Transverse colon (tissue), 4 donors: ENCODE measurements around the gene GRM4. TPM values are rescaled to one million over a fixed set of nuclear protein-coding genes. Genes with fewer than 3 reads are reported as not detected.
"Not testable (repeated sequence)": the region's sequence is repeated elsewhere in the genome, so short reads cannot be mapped to it uniquely, and the experiment has no call there.

Experiments
- DNase-seq: peaks from one replicate; pipeline ENCODE4 v3.0.0-alpha.2; 2019
- H3K27ac ChIP-seq, 4 donors: fragments of 200-600 bp; sonication (generic); 2 replicates each; pipeline ENCODE4 v1.5.1; 2016 to 2018; ENCODE audit warnings: inconsistent platforms in 4 of 4
- H3K27me3 ChIP-seq: fragments of 200-600 bp; sonication (generic); 2 replicates; pipeline ENCODE4 v1.5.1; 2017; ENCODE audit warnings: inconsistent platforms
- H3K36me3 ChIP-seq, 4 donors: fragments of 200-600 bp; sonication (generic); 2 replicates each; pipeline ENCODE4 v1.5.1; 2017 to 2019; ENCODE audit warnings: inconsistent platforms in 4 of 4
- H3K4me1 ChIP-seq, 4 donors: fragments of 200-600 bp; sonication (generic); 2 replicates each; pipeline ENCODE4 v1.5.1; 2017 to 2020; ENCODE audit warnings: inconsistent platforms in 4 of 4
- H3K4me3 ChIP-seq, 4 donors: fragments of 200-600 bp; sonication (generic); 1 replicate in 1 of 4; 2 replicates in 3 of 4; pipeline versions ENCODE4 v1.5.1 to v1.6.1; 2017 to 2019; ENCODE audit warnings: inconsistent platforms in 4 of 4
- H3K9me3 ChIP-seq, 2 donors: fragments of 200-600 bp; sonication (generic); 2 replicates each; pipeline ENCODE4 v1.5.1; 2017 to 2019; ENCODE audit warnings: inconsistent platforms in 2 of 2
- EP300 ChIP-seq: sonication (generic); formaldehyde crosslinking; IDR thresholded peaks from one replicate; pipeline ENCODE4 v1.6.1; 2017; ENCODE audit warnings: antibody characterized with exemption, low read depth
- POLR2A ChIP-seq: fragments of 450-650 bp; IDR thresholded peaks from one replicate; pipeline ENCODE4 v1.6.1; 2016; ENCODE audit warnings: antibody characterized with exemption, mild to moderate bottlenecking, moderate library complexity
- POLR2AphosphoS5 ChIP-seq, 3 donors: sonication (generic); formaldehyde crosslinking; IDR thresholded peaks; one replicate each; pipeline ENCODE4 v1.6.1; 2016; ENCODE audit warnings: antibody characterized with exemption in 3 of 3
- WGBS, 2 donors: methylation state at CpG; one replicate each; pipeline ENCODE4 v1.1.5; 2018; ENCODE audit warnings: low coverage in 1 of 2; 5-methylcytosine and 5-hydroxymethylcytosine counted together
- in situ Hi-C, 4 donors: fragments of 200-750 bp; cut with MboI; loops; one replicate each; pipeline versions ENCODE4 v1.15.0 to v1.15.1; 2017; ENCODE audit warnings: low sequenced_read_pairs in 3 of 4, low pct_ligation_motif_present in 1 of 4, low pct_unique_long_range_greater_than_20kb in 1 of 4
- intact Hi-C: fragments of 100-400 bp; cut with DNase I; formaldehyde crosslinking; loops from one replicate; pipeline ENCODE4 v1.15.1; 2023; ENCODE audit warnings: low total_unique reads
- total RNA-seq, 4 donors: library from RNA; depleted of rRNA; stranded (reverse); fragments of >200 nt; gene quantifications; one replicate each; pipeline ENCODE4 v1.1.0, GENCODE V29; 2016
- TF ChIP-seq, protein P1 (sequence below), 5 experiments: fragments of 200-600 bp in 3 of 5; fragments of 450-650 bp in 2 of 5; sonication (generic) in 3 of 5; IDR thresholded peaks; 1 replicate in 2 of 5; 2 replicates in 3 of 5; pipeline ENCODE4 v1.5.1; 2016 to 2017; ENCODE audit warnings: antibody characterized with exemption in 5 of 5, inconsistent platforms in 3 of 5, mild to moderate bottlenecking in 2 of 5, moderate library complexity in 1 of 5

Gene GRM4
- total RNA-seq, 4 donors from 2014 or later = not detected

DNA sequence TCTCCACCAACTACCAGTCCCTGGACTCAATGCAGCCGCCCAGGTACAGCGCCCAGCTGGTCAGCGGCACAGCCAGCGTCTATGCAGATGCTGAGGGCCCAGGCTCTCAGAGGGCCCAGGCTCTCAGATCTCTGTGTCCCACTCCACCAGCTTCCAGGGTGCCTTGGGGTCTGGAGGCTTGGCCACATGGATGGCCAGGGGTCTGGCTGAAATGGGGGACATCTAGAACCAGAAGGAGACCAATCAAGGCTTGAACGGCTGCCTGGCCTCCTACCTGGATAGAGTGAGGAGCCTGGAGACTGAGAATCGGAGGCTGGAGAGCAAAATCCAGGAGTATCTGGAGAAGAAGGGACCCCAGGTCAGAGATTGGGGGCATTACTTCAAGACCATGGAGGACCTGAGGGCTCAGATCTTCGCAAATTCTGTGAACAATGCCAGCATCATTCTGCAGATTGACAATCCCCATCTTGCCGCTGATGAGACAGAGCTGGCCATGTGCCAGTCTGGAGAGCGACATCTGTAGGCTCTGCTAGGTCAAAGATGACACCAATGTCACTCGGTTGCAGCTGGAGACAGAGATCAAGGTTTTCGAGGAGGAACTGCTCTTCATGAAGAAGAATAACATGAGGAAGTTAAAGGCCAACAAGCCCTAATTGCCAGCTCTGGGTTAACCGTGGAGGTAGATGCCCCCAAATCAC, 44.1 kb upstream of the GRM4 start:
- Histone ChIP-seq H3K9me3 (no peaks in the 10 kb centered on the region), H3K27ac (no peak overlapping the region), H3K4me1 (no peaks in the 10 kb centered on the region), H3K4me3 (no peak overlapping the region), H3K36me3 (no peaks in the 10 kb centered on the region), H3K27me3 (no peaks in the 10 kb centered on the region)
- TF ChIP-seq EP300 (no peak), POLR2AphosphoS5 (IDR thresholded peaks at IDR 0.05) (no peak), POLR2A (no peak)
- TF ChIP-seq, protein P1, sequence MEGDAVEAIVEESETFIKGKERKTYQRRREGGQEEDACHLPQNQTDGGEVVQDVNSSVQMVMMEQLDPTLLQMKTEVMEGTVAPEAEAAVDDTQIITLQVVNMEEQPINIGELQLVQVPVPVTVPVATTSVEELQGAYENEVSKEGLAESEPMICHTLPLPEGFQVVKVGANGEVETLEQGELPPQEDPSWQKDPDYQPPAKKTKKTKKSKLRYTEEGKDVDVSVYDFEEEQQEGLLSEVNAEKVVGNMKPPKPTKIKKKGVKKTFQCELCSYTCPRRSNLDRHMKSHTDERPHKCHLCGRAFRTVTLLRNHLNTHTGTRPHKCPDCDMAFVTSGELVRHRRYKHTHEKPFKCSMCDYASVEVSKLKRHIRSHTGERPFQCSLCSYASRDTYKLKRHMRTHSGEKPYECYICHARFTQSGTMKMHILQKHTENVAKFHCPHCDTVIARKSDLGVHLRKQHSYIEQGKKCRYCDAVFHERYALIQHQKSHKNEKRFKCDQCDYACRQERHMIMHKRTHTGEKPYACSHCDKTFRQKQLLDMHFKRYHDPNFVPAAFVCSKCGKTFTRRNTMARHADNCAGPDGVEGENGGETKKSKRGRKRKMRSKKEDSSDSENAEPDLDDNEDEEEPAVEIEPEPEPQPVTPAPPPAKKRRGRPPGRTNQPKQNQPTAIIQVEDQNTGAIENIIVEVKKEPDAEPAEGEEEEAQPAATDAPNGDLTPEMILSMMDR (IDR thresholded peaks at IDR 0.05) = no peak
- 89% methylated on average over 12 of the region's 12 CpGs; no CpG with 5 or more reads in 1 of the 2 donors for WGBS, 2 donors
- in situ Hi-C loops = loop anchor here (10.0 to 25.0 kb wide), 2 partner anchors 225 to 422 kb away; no protein-coding TSS in a partner anchor
- DNase-seq = peak; percentile 34
- intact Hi-C loops = loop anchor here (10.0 kb wide), 1 partner anchor 225 kb away; no protein-coding TSS in a partner anchor

DNA sequence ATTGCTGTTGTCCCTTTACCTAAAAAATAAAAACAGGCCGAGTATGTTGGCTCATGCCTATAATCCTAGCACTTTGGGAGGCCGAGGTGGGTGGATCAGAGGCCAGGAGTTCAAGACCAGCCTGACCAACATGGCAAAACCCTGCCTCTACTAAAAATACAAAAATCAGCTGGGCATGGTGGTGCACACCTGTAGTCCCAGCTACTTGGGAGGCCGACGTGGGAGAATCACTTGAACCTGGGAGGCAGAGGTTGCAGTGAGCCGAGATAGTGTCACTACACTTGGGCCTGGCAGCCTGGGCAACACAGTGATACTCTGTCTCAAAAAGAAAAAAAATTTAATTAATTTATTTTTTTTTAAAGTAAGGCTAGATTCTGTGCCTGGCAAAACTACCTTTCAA, 38.8 kb upstream of the GRM4 start:
- DNase-seq, H3K36me3 ChIP-seq, intact Hi-C loops, H3K9me3 ChIP-seq, H3K27me3 ChIP-seq, H3K4me3 ChIP-seq, H3K4me1 ChIP-seq, H3K27ac ChIP-seq: not testable (repeated sequence)
- in situ Hi-C loops = loop anchor here (25.0 kb wide), 1 partner anchor 428 kb away; no protein-coding TSS in a partner anchor
- whole genome bisulfite sequencing, 2 donors = 90 to 91% methylated on average over 1 to 5 of the region's 5 CpGs

DNA sequence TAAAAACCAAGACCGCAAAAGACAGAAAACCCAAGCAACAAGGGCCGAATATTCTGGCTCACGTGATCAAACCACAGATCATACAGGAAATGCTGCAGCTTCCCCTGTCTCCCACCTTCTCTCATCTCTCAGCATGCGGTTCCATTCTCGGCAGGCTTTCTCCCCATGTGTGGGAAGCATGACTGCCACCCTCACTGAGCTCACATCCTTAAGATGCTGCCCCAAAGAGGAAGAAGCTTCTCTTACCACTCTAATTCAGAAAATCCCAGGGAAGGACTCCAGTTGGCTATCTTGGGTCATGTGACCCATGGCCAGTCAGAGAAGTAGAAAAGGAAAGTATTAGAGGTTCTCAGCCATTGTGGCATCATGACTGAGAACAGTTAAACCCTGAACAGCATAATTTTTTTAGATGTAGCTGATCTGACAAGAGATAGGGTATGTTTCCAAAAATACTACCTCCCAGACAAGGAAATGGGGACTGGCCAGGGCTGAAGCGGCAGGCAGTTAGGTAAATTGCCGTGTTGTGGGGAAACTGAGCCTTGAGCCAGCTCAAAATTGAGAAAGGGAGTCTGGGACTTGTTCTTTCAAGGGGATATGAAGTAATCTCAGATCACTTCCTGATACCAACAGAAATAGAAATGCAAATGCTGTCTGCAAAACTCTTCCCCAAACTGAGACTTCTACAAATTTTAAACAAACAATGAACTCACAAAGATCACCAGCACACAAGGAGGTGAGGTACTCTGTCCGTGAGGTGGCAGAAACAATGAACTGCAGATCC, 37.1 kb upstream of the GRM4 start:
- Histone ChIP-seq H3K27me3 (no peaks in the 10 kb centered on the region), H3K4me1 (no peaks in the 10 kb centered on the region), H3K27ac (peak overlapping the region in 2 of 4 donors; percentile 3 to 5), H3K9me3 (no peaks in the 10 kb centered on the region), H3K36me3 (no peaks in the 10 kb centered on the region), H3K4me3 (no peak overlapping the region)
- 69 to 71% methylated on average over 5 to 8 of the region's 8 CpGs for WGBS, 2 donors
- intact Hi-C loops = no loop called here
- TF ChIP-seq POLR2AphosphoS5 (IDR thresholded peaks at IDR 0.05) (no peak), POLR2A (no peak), EP300 (no peak)
- TF ChIP-seq, protein P1 (IDR thresholded peaks at IDR 0.05) = no peak
- in situ Hi-C loops = loop anchor here (25.0 kb wide), 1 partner anchor 429 kb away; no protein-coding TSS in a partner anchor
- peak; percentile 36 for DNase-seq

DNA sequence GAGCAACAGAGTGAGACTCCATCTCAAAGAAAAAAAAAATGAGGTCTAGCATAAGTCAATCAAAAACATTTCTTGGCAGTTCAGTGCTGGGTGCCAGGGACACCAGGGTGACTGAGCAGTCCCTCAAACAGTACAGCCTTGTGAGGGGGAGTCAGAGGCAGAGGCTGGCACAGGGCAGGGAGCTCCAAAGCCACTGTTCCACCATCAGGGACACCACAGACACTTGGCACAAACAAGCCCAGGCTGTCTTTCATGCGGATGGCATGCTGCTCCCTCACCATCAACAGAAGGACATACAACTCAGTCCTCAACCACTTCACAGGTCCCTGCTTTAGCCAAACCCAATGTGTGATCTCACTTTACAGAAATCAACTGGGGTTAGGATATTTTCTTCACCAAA, 36.0 kb upstream of the GRM4 start:
- Histone ChIP-seq H3K9me3 (no peaks in the 10 kb centered on the region), H3K4me1 (no peaks in the 10 kb centered on the region), H3K36me3 (no peaks in the 10 kb centered on the region), H3K4me3 (no peak overlapping the region), H3K27me3 (no peaks in the 10 kb centered on the region), H3K27ac (no peak overlapping the region)
- no peak for DNase-seq
- intact Hi-C loops (no loop called here), in situ Hi-C loops (loop anchor here (25.0 kb wide), 1 partner anchor 430 kb away; no protein-coding TSS in a partner anchor)
- TF ChIP-seq POLR2AphosphoS5 (IDR thresholded peaks at IDR 0.05) (no peak), POLR2A (no peak), EP300 (no peak)
- TF ChIP-seq, protein P1 (IDR thresholded peaks at IDR 0.05) = no peak
- 79% methylated on average over 1 of the region's 1 CpG; no CpG with 5 or more reads in 1 of the 2 donors for WGBS, 2 donors
